HCT116 (cell line): ENCODE data around the gene PDXK.

Experiments used
- ATF3 ChIP-seq: IDR thresholded peaks from 2 replicates; pipeline ENCODE4 v1.6.1; 2012
- CEBPB ChIP-seq: IDR thresholded peaks from 2 replicates; pipeline ENCODE4 v1.6.1; 2012; ENCODE audit warnings: low read depth
- EZH2 ChIP-seq: fragments of 200-600 bp; sonication (generic); IDR thresholded peaks from 2 replicates; pipeline ENCODE4 v1.6.1; 2017; ENCODE audit warnings: antibody characterized with exemption, mixed run types
- JUND ChIP-seq: IDR thresholded peaks from 2 replicates; pipeline ENCODE4 v1.6.1; 2012
- POLR2A ChIP-seq: IDR thresholded peaks from 2 replicates; pipeline ENCODE4 v1.7.0; 2011; ENCODE audit warnings: borderline replicate concordance; ENCODE audit not compliant: insufficient read depth, insufficient read length; ENCODE audit errors: extremely low read depth
- YY1 ChIP-seq: IDR thresholded peaks from 2 replicates; pipeline ENCODE4 v1.6.1; 2011; ENCODE audit warnings: low read length, low read depth, moderate library complexity, mild to moderate bottlenecking; ENCODE audit not compliant: insufficient replicate concordance; ENCODE audit errors: extremely low read depth
- ZNF274 ChIP-seq: fragments of 200-500 bp; sonication (Bioruptor generic); IDR thresholded peaks from 2 replicates; pipeline ENCODE4 v1.6.1; 2014; ENCODE audit warnings: mild to moderate bottlenecking, low read depth, low read length, inconsistent platforms
- TF ChIP-seq, protein P1 (sequence below), 3 experiments: fragments of 200-600 bp in 1 of 3; sonication (generic) in 1 of 3; IDR thresholded peaks in 2 of 3; conservative IDR thresholded peaks in 1 of 3; 2 replicates each; pipeline ENCODE4 v1.5.1; 2012 to 2017; ENCODE audit warnings: low read depth in 2 of 3, low read length in 2 of 3, antibody characterized with exemption in 1 of 3, borderline replicate concordance in 1 of 3, control low read depth in 1 of 3, mild to moderate bottlenecking in 1 of 3, mixed read lengths in 1 of 3, mixed run types in 1 of 3, moderate library complexity in 1 of 3; ENCODE audit not compliant: insufficient read depth in 1 of 3

- TF ChIP-seq, protein P1, sequence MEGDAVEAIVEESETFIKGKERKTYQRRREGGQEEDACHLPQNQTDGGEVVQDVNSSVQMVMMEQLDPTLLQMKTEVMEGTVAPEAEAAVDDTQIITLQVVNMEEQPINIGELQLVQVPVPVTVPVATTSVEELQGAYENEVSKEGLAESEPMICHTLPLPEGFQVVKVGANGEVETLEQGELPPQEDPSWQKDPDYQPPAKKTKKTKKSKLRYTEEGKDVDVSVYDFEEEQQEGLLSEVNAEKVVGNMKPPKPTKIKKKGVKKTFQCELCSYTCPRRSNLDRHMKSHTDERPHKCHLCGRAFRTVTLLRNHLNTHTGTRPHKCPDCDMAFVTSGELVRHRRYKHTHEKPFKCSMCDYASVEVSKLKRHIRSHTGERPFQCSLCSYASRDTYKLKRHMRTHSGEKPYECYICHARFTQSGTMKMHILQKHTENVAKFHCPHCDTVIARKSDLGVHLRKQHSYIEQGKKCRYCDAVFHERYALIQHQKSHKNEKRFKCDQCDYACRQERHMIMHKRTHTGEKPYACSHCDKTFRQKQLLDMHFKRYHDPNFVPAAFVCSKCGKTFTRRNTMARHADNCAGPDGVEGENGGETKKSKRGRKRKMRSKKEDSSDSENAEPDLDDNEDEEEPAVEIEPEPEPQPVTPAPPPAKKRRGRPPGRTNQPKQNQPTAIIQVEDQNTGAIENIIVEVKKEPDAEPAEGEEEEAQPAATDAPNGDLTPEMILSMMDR (IDR thresholded peaks at IDR 0.05 in 2 of 3, conservative IDR thresholded peaks at IDR 0.05 in 1 of 3; ENCODE audit: borderline replicate concordance in 1 of 3, insufficient read depth in 1 of 3, low read depth in 2 of 3, low read length in 2 of 3): no peak
- no peak for TF ChIP-seq ATF3
- TF ChIP-seq CEBPB: no peak
- TF ChIP-seq JUND: no peak
- no peak for TF ChIP-seq YY1
- TF ChIP-seq ZNF274: no peak
- no peak for TF ChIP-seq EZH2
- no peak for TF ChIP-seq POLR2A
Measured at GRCh38 chr21:43733529-43734071, 14.7 kb downstream of the PDXK start.
